DND-41 (cell line): ENCODE measurements around the gene DNAJC16.

ENCODE experiments used
- CTCF ChIP-seq: IDR thresholded peaks from 2 replicates; pipeline ENCODE4 v1.5.1; 2012; ENCODE audit warnings: borderline replicate concordance, low read length, moderate library complexity, mild to moderate bottlenecking; ENCODE audit not compliant: poor library complexity, severe bottlenecking; ENCODE audit errors: extremely low read depth
- EZH2 ChIP-seq: IDR thresholded peaks from 3 replicates; pipeline ENCODE4 v1.6.1; 2012; ENCODE audit warnings: borderline replicate concordance, low read depth, mild to moderate bottlenecking, moderate library complexity, low read length, inconsistent platforms; ENCODE audit not compliant: severe bottlenecking

- TF ChIP-seq CTCF (no peak), EZH2 (no peak)
These were observed 19.4 kb upstream of the DNAJC16 start for GRCh38 chr1:15507278-15507677.
